Testis (tissue), 5 donors: ENCODE data around the gene PRKAR1B. TPM values are rescaled to one million over a fixed set of nuclear protein-coding genes. Genes with fewer than 3 reads are reported as not detected.

Experiments
- DNase-seq: peaks from one replicate; pipeline ENCODE4 v3.0.0-alpha.2; 2019
- H3K27ac ChIP-seq, 2 donors: fragments of 200-600 bp; sonication (generic); one replicate each; pipeline ENCODE4 v1.5.1; 2019
- H3K27me3 ChIP-seq: fragments of 200-600 bp; sonication (generic); one replicate; pipeline ENCODE4 v1.5.1; 2019
- H3K36me3 ChIP-seq: fragments of 200-600 bp; sonication (generic); one replicate; pipeline ENCODE4 v1.5.1; 2017; ENCODE audit warnings: low read depth; ENCODE audit errors: missing control alignments
- H3K4me1 ChIP-seq: fragments of 200-600 bp; sonication (generic); one replicate; pipeline ENCODE4 v1.5.1; 2019
- H3K4me3 ChIP-seq, 2 donors: fragments of 200-600 bp; sonication (generic); one replicate each; pipeline ENCODE4 v1.5.1; 2017 to 2019
- H3K9me3 ChIP-seq: fragments of 200-600 bp; sonication (generic); one replicate; pipeline ENCODE4 v1.5.1; 2017
- POLR2A ChIP-seq: fragments of 450-650 bp; IDR thresholded peaks from one replicate; pipeline ENCODE4 v1.6.1; 2017; ENCODE audit warnings: antibody characterized with exemption, mild to moderate bottlenecking, moderate library complexity
- WGBS, 2 donors: methylation state at CpG; one replicate each; pipeline ENCODE4 v1.1.5; 2018; 5-methylcytosine and 5-hydroxymethylcytosine counted together
- intact Hi-C: fragments of 100-400 bp; cut with DNase I; formaldehyde crosslinking; loops from one replicate; pipeline ENCODE4 v1.15.1; 2023; ENCODE audit warnings: low total_unique reads
- long read RNA-seq, 2 donors: transcript quantifications; one replicate each; lab custom pipeline, GENCODE V29; 2026
- polyA plus RNA-seq: library from polyadenylated mRNA; stranded (reverse); fragments of 350-450 nt; fragmentation: Illumina TruSeq; extraction: RNeasy Lipid Tissue Mini Kit (QIAGEN cat#74804); gene quantifications from one replicate; pipeline ENCODE4 v1.2.3, GENCODE V29; 2014; ENCODE audit warnings: low read depth, low replicate concordance; ENCODE audit not compliant: insufficient read depth
- total RNA-seq, 2 donors: library from RNA; depleted of rRNA; stranded (reverse); fragments of >200 nt; gene quantifications; one replicate each; pipeline ENCODE4 v1.2.3, GENCODE V29; 2016
- TF ChIP-seq, protein P1 (sequence below), 3 experiments: fragments of 450-650 bp in 2 of 3; fragments of 200-600 bp in 1 of 3; sonication (generic) in 1 of 3; IDR thresholded peaks; one replicate each; pipeline ENCODE4 v1.5.1; 2016 to 2019; ENCODE audit warnings: antibody characterized with exemption in 3 of 3, mild to moderate bottlenecking in 2 of 3, moderate library complexity in 1 of 3

Gene PRKAR1B
- 10 to 100 TPM; 31.3 to 35.7 TPM for total RNA-seq
- 27.8 TPM for polyA plus RNA-seq
- long read RNA-seq, donor 1, transcript PRKAR1B-201 (11 exons, 2,007 nt), result major isoform, 7 of 55 reads
- long read RNA-seq, donor 1, partial matches to known transcripts, result 36 of 55 reads
- long read RNA-seq, donor 1, other reads (novel, unspliced or antisense), result 11 of 55 reads
- long read RNA-seq, donor 2, partial matches to known transcripts, result 0 of 7 reads
- long read RNA-seq, donor 2, other reads (novel, unspliced or antisense), result 0 of 7 reads

- Histone ChIP-seq H3K36me3 (no peaks in the 10 kb centered on the region), H3K9me3 (no peaks in the 10 kb centered on the region), H3K27ac (peak within 1 kb of the TSS; percentile 31 to 51), H3K4me3 (peak within 1 kb of the TSS; percentile 75 to 84), H3K4me1 (peaks cover 28% of the 10 kb centered on the region), H3K27me3 (no peaks in the 10 kb centered on the region)
- 0 to 2% methylated on average over 9 to 34 of the region's 66 CpGs for WGBS, 2 donors
- DNase-seq, result peak; percentile 43
- intact Hi-C loops, result no loop called here
- TF ChIP-seq, protein P1, sequence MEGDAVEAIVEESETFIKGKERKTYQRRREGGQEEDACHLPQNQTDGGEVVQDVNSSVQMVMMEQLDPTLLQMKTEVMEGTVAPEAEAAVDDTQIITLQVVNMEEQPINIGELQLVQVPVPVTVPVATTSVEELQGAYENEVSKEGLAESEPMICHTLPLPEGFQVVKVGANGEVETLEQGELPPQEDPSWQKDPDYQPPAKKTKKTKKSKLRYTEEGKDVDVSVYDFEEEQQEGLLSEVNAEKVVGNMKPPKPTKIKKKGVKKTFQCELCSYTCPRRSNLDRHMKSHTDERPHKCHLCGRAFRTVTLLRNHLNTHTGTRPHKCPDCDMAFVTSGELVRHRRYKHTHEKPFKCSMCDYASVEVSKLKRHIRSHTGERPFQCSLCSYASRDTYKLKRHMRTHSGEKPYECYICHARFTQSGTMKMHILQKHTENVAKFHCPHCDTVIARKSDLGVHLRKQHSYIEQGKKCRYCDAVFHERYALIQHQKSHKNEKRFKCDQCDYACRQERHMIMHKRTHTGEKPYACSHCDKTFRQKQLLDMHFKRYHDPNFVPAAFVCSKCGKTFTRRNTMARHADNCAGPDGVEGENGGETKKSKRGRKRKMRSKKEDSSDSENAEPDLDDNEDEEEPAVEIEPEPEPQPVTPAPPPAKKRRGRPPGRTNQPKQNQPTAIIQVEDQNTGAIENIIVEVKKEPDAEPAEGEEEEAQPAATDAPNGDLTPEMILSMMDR (IDR thresholded peaks at IDR 0.05), result no peak
- no peak for TF ChIP-seq POLR2A
Measured at GRCh38 chr7:727104-727805, at the start of gene PRKAR1B. PRKAR1B (minus strand) TSS chr7:727281; CDS start chr7:711505, 15,776 bp downstream.

DNA sequence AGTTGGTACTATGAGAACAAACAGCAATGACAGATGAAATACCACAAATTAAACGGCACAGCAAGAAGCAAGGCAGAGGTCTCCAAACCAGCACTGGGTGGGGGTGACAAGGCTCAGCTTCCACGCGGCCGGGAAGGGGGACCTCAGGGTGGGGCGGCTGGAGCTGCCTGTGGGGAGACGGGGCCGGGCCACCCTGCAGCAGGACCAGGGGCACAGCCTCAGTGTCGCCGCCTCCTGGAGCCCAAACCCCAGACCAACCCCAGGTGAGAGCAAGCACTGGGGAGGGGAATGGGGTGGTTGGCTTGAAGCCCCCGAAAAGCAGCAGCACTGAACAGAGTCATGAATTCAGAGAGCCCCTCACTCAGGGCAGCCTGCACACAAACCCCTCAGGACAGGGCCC is 49.3 kb upstream of the PRKAR1B start:
- H3K36me3 ChIP-seq, result no peaks in the 10 kb centered on the region
- no peak overlapping the region for H3K27ac ChIP-seq
- DNase-seq, result no peak
- H3K4me3 ChIP-seq, result no peak overlapping the region
- peaks cover 6% of the 10 kb centered on the region for H3K4me1 ChIP-seq
- 86 to 93% methylated on average over 10 of the region's 10 CpGs for WGBS, 2 donors
- TF ChIP-seq, protein P1 (IDR thresholded peaks at IDR 0.05), result no peak
- no peak for TF ChIP-seq POLR2A
- intact Hi-C loops, result no loop called here
- no peaks in the 10 kb centered on the region for H3K27me3 ChIP-seq
- no peaks in the 10 kb centered on the region for H3K9me3 ChIP-seq

DNA sequence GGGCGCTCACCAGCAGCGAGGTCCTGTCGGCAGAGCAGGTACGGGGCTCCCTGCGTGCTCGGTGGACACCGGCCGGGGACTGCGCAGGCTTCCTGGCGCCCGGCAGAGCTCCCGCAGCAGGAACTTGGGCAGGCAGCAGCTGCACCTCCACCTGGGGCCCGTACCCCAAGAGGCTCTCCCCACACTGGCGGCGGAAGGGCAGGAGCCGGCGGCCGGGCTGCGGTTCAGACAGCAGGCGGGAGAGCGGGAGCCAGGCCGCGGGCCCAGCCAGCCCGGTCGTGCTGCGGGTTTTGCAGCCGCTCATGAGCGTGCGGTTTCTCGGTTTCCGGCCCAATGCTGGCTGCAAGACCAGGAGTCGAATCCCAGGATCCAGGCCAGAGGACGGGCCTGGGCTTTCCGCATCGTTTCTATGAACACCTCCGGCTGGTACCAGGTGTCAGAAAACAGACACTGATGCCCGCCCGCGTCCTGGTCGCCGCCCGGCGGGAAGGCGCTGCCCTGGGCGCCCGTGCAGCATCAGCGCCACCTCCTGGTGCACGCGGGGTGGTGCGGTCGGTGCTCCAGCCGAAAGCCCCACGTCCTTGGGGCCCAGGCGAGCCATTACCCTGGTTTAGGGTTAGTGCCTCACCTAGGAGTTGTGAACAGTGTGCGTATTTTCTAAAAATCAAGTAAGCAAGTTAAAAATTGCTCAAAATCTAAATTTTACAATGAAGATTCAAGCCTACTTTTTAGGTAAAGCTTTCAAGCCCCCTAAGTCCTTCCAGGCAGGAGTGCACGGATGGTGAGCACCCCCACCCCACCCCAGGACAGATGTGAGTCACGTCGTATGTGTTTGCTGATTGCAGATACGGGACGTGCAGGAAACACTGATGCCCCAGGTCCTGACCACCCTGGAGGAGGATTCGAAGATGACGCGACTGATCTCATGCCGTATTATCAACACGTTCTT is 47.4 kb upstream of the PRKAR1B start:
- intact Hi-C loops, result loop anchor here (5.0 kb wide), 1 partner anchor 442 kb away; no protein-coding TSS in a partner anchor
- Histone ChIP-seq H3K9me3 (no peaks in the 10 kb centered on the region), H3K27ac (no peak overlapping the region), H3K4me1 (peaks cover 21% of the 10 kb centered on the region), H3K4me3 (no peak overlapping the region), H3K36me3 (no peaks in the 10 kb centered on the region), H3K27me3 (no peaks in the 10 kb centered on the region)
- 45 to 68% methylated on average over 37 to 64 of the region's 65 CpGs for WGBS, 2 donors
- TF ChIP-seq POLR2A, result no peak
- TF ChIP-seq, protein P1 (IDR thresholded peaks at IDR 0.05), result peak; percentile 77 to 94 (median 93)
- DNase-seq, result peak; percentile 73

DNA sequence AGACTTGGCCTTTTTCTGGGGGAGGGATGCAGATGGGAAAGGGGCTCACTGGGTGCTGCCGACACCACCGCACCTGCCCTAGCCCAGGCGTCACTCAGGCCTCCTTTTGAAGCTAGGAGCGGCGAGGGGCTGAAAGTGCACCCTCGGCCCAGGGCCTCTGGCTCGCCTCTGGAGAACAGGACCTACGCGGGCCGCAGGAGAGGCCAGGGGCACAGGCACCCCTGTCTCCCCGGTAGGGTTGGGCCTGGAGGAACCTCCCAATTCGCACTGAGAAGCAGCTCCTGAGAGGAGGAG is 46.5 kb upstream of the PRKAR1B start:
- H3K4me3 ChIP-seq, result no peak overlapping the region
- H3K4me1 ChIP-seq, result peaks cover 26% of the 10 kb centered on the region
- intact Hi-C loops, result loop anchor here (5.0 kb wide), 1 partner anchor 441 kb away; no protein-coding TSS in a partner anchor
- H3K27ac ChIP-seq, result no peak overlapping the region
- H3K9me3 ChIP-seq, result no peaks in the 10 kb centered on the region
- 71 to 82% methylated on average over 1 to 12 of the region's 12 CpGs for WGBS, 2 donors
- H3K27me3 ChIP-seq, result no peaks in the 10 kb centered on the region
- no peak for DNase-seq
- TF ChIP-seq POLR2A, result no peak
- TF ChIP-seq, protein P1 (IDR thresholded peaks at IDR 0.05), result no peak
- no peaks in the 10 kb centered on the region for H3K36me3 ChIP-seq
